ENCODE measurements around the gene GBF1. TPM values are rescaled to one million over a fixed set of nuclear protein-coding genes. Genes with fewer than 3 reads are reported as not detected.

GBF1 gene
- total RNA-seq, 1 experiment from 2014 or later, result 23.7 TPM

DNA sequence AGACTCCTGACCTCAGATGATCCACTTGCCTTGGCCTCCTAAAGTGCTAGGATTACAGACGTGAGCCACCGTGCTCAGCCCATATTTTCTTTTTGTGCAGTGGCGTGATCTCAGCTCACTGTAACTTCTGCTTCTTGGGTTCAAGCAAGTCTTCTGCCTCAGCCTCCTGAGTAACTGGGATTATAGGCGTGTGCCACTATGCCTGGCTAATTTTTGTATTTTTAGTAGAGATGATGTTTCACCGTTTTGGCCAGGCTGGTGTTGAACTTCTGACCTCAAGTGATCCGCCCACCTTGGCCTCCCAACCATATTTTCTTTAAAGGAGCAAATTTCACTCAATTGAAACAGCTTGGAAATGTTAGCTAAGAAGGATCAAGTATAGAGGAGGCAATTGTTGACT lies 16.5 kb downstream of the GBF1 start:
- TF ChIP-seq, protein P1, sequence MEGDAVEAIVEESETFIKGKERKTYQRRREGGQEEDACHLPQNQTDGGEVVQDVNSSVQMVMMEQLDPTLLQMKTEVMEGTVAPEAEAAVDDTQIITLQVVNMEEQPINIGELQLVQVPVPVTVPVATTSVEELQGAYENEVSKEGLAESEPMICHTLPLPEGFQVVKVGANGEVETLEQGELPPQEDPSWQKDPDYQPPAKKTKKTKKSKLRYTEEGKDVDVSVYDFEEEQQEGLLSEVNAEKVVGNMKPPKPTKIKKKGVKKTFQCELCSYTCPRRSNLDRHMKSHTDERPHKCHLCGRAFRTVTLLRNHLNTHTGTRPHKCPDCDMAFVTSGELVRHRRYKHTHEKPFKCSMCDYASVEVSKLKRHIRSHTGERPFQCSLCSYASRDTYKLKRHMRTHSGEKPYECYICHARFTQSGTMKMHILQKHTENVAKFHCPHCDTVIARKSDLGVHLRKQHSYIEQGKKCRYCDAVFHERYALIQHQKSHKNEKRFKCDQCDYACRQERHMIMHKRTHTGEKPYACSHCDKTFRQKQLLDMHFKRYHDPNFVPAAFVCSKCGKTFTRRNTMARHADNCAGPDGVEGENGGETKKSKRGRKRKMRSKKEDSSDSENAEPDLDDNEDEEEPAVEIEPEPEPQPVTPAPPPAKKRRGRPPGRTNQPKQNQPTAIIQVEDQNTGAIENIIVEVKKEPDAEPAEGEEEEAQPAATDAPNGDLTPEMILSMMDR (conservative IDR thresholded peaks at IDR 0.05), result no peak
- H3K56ac ChIP-seq (ENCODE audit: insufficient read length, low read depth, low read length), result no peak overlapping the region
- H3T11ph ChIP-seq (ENCODE audit: low read length), result no peak overlapping the region

More for the DNA sequence above, 16.5 kb downstream of the GBF1 start:
- Histone ChIP-seq H3K79me2 (ENCODE audit: insufficient read depth, low read length) (no peaks in the 10 kb centered on the region), H4K5ac (ENCODE audit: insufficient read length, low read depth, low read length) (no peak overlapping the region), H2BK120ac (ENCODE audit: low read depth, low read length, poor library complexity, severe bottlenecking) (no peak overlapping the region), H2BK15ac (ENCODE audit: low read depth, low read length) (no peak overlapping the region), H3K79me1 (ENCODE audit: insufficient read depth, low read depth, low read length, poor library complexity, severe bottlenecking) (peaks cover 3% of the 10 kb centered on the region), H3K4ac (ENCODE audit: low read depth, low read length) (no peak overlapping the region), H3K9ac (ENCODE audit: extremely low read depth, insufficient read length, low read length) (no peak overlapping the region), H2AFZ (ENCODE audit: low read length) (no peak overlapping the region), H4K91ac (ENCODE audit: insufficient read length, low read depth, low read length) (no peak overlapping the region), H4K8ac (replicated peaks; ENCODE audit: insufficient read length, low read depth, low read length) (no peak overlapping the region), H3K4me1 (ENCODE audit: insufficient read depth, low read length) (no peaks in the 10 kb centered on the region), H3K23ac (ENCODE audit: insufficient read length, low read depth, low read length) (no peak overlapping the region), H2BK5ac (ENCODE audit: insufficient read length, low read length) (no peak overlapping the region), H3K9me3 (ENCODE audit: control insufficient read depth, low read depth, low read length) (no peaks in the 10 kb centered on the region), H2AK5ac (ENCODE audit: insufficient read length, low read length) (no peak overlapping the region), H3K27me3 (ENCODE audit: insufficient read depth, low read length) (no peaks in the 10 kb centered on the region), H2BK20ac (ENCODE audit: low read depth, low read length, poor library complexity, severe bottlenecking) (no peak overlapping the region), H3K18ac (ENCODE audit: insufficient read length, low read depth, low read length) (no peak overlapping the region), H2BK12ac (ENCODE audit: insufficient read length, low read depth, low read length) (no peak overlapping the region), H3K14ac (ENCODE audit: insufficient read depth, low read length) (no peak overlapping the region), H4K20me1 (ENCODE audit: control insufficient read depth, insufficient read depth, insufficient read length) (no peaks in the 10 kb centered on the region), H3K27ac (ENCODE audit: insufficient read length, low read depth, low read length) (no peak overlapping the region), H3K4me2 (ENCODE audit: insufficient read depth, insufficient read length, low read length) (no peak overlapping the region), H3K23me2 (ENCODE audit: insufficient read length, low read depth, low read length, poor library complexity, severe bottlenecking) (no peaks in the 10 kb centered on the region)
- H3K4me3 Mint-ChIP-seq, result no peak overlapping the region
- DNase-seq, result no peak
- peaks cover 4% of the 10 kb centered on the region in 2 experiments; a peak in 2 of 4 replicates for H3K4me1 Mint-ChIP-seq
- no peaks in the 10 kb centered on the region for H3K9me3 Mint-ChIP-seq
- H3K27ac Mint-ChIP-seq, result no peak overlapping the region
- H3K36me3 Mint-ChIP-seq (ENCODE audit: insufficient read depth in 1 of 3, low read depth in 3 of 3), result peaks cover 0 to 19% (median 17%) of the 10 kb centered on the region in 3 experiments; a peak in 5 of 7 replicates
- WGBS (ENCODE audit: extremely low coverage, insufficient read length, low lambda C conversion rate), result no CpG with 5 or more reads among the region's 6 CpGs
- H3K27me3 Mint-ChIP-seq (ENCODE audit: low read depth), result no peaks in the 10 kb centered on the region
